GM23248 (cell line): ENCODE data around the gene SMOC2.

Source experiments
- EZH2 ChIP-seq: fragments of 200-600 bp; sonication (generic); IDR thresholded peaks from 2 replicates; pipeline ENCODE4 v1.6.1; 2018; ENCODE audit warnings: antibody characterized with exemption, mild to moderate bottlenecking; ENCODE audit not compliant: insufficient read depth, poor library complexity, severe bottlenecking
- EZH2phosphoT487 ChIP-seq: fragments of 200-600 bp; sonication (generic); IDR thresholded peaks from 2 replicates; pipeline ENCODE4 v1.6.1; 2018; ENCODE audit warnings: antibody characterized with exemption, moderate library complexity, mild to moderate bottlenecking, low read depth; ENCODE audit not compliant: insufficient read depth

- TF ChIP-seq EZH2 (no peak), EZH2phosphoT487 (no peak)
Measured at GRCh38 chr6:168428052-168428826, 12.7 kb upstream of the SMOC2 start.
